Right ventricle myocardium superior (tissue), 1 donor: ENCODE measurements around the gene DCAF7. TPM values are rescaled to one million over a fixed set of nuclear protein-coding genes. Genes with fewer than 3 reads are reported as not detected.
A peak's percentile ranks its signal among the peaks of the same experiment; 100 is the strongest.

ENCODE experiments used
- ATAC-seq: fragments of 200-7000 bp; cut with Tn5 transposase; one replicate; pipeline ENCODE4 v1.9.1; 2020; ENCODE audit warnings: mild to moderate bottlenecking; ENCODE audit not compliant: poor library complexity
- DNase-seq: peaks from one replicate; pipeline ENCODE4 v3.0.0-alpha.2; 2020
- intact Hi-C: fragments of 100-400 bp; cut with DNase I; formaldehyde crosslinking; loops from one replicate; pipeline ENCODE4 v1.11.2; 2022
- total RNA-seq: library from RNA; stranded (reverse); fragmentation: NEBNext Ultra II Directional; extraction: Animal tissue kit (Norgen Biotek cat#: 25700); gene quantifications from one replicate; pipeline ENCODE4 v1.2.1, GENCODE V29; 2021
- donor health status: DM: no; HTN: yes; CAD: no; lungs with severe emphysema.

Gene DCAF7
- total RNA-seq, 1 donor from 2014 or later = 35.5 TPM

- intact Hi-C loops = no loop called here
- DNase-seq = no peak
- no peak for ATAC-seq
These were observed 14.3 kb downstream of the DCAF7 start for GRCh38 chr17:63564562-63564961.

- intact Hi-C loops = no loop called here
- ATAC-seq = no peak
These were observed 17.0 kb downstream of the DCAF7 start for GRCh38 chr17:63567229-63567628.

DNA sequence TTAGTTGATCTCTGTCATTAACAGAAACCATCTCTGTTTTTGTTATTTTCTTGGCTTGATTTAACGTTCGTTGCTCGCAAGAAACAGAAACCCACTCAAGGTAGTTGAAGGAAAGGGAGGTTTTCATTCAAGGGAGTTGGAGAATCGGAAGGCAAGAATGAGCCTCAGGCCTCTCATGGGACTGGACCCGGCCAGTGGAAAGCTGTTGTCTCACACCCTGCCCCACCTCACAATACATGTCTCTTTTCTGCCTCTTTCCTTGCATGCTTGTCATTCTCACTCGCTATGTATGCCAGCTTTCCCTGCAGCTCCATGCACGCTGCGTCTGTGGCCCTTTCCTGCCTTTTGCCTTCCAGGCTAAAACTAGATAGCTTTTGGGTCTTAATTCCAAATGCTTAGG lies 18.3 kb downstream of the DCAF7 start:
- DNase-seq (no peak), ATAC-seq (no peak)
- intact Hi-C loops = no loop called here

More at GRCh38 chr17:63567229-63567628, 17.0 kb downstream of the DCAF7 start:
- DNase-seq = no peak

- DNase-seq (no peak), ATAC-seq (no peak)
These were observed 21.5 kb downstream of the DCAF7 start for GRCh38 chr17:63571632-63572310.

DNA sequence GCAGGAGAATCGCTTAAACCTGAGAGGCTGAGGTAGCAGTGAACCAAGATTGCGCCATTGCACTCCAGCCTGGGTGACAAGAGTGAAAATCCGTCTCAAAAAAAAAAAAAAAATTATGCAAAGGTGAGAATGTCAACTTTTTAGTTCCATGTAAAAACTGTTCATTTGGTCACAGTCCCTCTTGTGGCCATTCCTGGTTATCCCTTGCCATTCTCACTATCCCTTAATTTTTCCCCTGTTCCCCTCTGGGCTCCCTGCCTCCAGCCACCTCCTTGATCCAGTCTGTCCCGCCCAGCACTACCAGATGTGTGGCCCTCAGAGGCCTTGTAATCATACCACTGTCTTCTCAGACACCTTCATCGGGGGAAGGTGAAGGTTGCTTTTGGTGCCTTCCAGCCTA lies 23.4 kb downstream of the DCAF7 start:
- intact Hi-C loops = no loop called here
- DNase-seq (no peak), ATAC-seq (no peak)

More at GRCh38 chr17:63571632-63572310, 21.5 kb downstream of the DCAF7 start:
- intact Hi-C loops = no loop called here

DNA sequence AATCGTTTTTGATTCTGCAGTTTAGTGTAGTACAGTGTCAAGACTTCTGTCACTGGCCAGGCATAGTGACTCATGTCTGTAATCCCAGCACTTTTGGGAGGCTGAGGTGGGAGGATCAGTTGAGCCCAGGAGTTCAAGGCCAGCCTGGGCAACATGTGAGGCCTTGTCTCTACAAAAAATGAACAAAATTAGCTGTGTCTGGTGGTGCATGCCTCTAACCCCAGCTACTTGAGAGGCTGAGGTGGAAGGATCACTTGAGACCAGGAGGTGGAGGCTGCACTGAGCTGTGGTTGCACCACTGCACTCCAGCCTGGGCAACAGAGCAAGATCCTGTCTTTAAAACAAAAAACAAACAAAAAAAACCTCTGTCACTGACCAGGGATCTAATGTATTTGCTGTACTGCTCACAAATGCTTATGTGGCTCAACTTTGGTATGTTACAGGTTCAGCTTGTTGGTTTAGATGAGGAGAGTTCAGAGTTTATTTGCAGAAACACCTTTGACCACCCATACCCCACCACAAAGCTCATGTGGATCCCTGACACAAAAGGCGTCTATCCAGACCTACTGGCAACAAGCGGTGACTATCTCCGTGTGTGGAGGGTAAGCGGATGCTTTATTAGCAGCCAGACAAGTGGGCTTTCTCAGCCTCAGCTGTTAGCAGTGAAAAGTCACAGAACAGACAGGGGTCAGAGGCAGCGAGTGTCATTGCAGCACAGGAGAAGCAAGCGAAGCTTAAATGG lies 27.9 kb downstream of the DCAF7 start:
- intact Hi-C loops = no loop called here
- ATAC-seq (no peak), DNase-seq (no peak)

- ATAC-seq (no peak), DNase-seq (no peak)
- intact Hi-C loops = no loop called here
These were observed 28.5 kb downstream of the DCAF7 start for GRCh38 chr17:63578769-63579111.

- intact Hi-C loops = no loop called here
- no peak for DNase-seq
- no peak for ATAC-seq
These were observed 29.4 kb downstream of the DCAF7 start for GRCh38 chr17:63579633-63580032.

- DNase-seq = no peak
- intact Hi-C loops = no loop called here
- ATAC-seq = no peak
These were observed 37.5 kb downstream of the DCAF7 start for GRCh38 chr17:63587770-63588169.

- intact Hi-C loops = no loop called here
- no peak for DNase-seq
- no peak for ATAC-seq
These were observed 38.5 kb downstream of the DCAF7 start for GRCh38 chr17:63588797-63589196.

DNA sequence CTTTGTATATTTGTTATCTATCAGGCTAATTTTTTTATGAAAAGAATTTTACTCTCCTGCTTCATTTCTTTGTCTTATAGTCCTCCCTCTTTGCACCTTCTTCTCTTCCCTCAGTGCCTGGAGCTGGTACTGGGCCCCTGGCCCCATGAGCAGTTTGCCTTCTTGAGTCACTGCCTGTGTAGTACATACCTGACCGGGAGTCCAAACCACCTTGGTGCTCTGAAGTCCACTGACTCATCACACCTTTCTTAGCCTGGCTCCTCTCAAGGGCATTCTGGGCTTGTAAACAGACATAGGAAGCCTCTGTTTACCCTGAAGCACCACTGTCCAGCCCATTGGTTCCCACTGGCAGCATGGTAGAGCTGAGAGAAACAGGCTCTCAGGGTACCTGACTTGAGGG lies 39.4 kb downstream of the DCAF7 start:
- ATAC-seq (no peak), DNase-seq (no peak)
- intact Hi-C loops = no loop called here

- intact Hi-C loops = no loop called here
- ATAC-seq = no peak
- no peak for DNase-seq
These were observed 42.5 kb downstream of the DCAF7 start for GRCh38 chr17:63592797-63593196.

- intact Hi-C loops = no loop called here
- no peak for DNase-seq
These were observed 44.9 kb downstream of the DCAF7 start for GRCh38 chr17:63595132-63595531.

DNA sequence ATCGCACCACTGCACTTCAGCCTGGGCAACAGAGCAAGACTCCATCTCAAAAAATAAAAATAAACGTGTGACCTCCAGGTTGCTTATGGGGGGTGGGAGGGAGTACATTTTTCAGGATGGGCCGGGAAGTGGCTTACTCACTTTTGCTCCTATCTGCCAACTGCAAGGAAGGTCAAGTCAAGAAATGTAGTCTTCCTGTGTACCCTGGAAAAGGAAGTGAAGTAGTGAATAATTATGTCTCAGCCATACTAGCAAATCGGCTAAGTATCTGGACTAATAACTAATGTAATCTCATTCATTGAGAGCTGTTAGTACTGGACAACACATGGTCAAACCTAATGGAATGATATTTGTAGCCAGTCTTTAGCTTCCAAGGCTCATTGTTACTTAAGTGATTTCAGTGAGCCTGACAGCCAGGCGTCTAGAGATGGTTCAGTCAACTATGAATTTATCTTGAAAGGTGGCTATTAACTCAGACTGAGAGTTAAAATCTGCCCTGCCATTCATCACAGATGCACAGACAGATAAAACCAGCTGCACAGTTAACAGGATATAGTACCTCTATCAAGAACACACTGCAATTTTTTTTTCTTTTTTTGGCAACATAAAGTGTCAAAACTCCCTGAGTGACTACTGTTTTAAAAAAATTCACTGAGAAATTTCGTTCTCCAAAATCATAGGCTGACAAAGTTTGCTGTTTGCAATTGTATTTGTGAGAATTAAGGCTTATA lies 46.7 kb downstream of the DCAF7 start:
- ATAC-seq (no peak), DNase-seq (no peak)
- intact Hi-C loops = no loop called here

More at GRCh38 chr17:63595132-63595531, 44.9 kb downstream of the DCAF7 start:
- no peak for ATAC-seq

DNA sequence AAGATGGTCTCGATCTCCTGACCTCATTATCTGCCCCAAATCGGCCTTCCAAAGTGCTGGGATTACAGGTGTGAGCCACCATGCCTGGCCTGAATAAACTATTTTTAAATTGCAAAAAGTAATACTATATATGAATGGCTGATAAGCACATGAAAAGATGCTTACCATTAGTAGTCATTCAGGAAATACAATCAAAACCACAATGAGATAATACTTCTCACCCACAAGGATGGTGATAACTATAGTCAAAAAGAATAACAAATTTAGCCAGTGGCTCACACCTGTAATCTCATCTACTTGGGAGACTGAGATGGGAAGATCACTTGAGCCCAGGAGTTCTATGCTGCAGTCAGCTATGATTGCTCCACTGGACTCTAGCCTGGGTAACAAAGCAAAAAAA lies 48.0 kb downstream of the DCAF7 start:
- ATAC-seq (no peak), DNase-seq (no peak)
- intact Hi-C loops = no loop called here

DNA sequence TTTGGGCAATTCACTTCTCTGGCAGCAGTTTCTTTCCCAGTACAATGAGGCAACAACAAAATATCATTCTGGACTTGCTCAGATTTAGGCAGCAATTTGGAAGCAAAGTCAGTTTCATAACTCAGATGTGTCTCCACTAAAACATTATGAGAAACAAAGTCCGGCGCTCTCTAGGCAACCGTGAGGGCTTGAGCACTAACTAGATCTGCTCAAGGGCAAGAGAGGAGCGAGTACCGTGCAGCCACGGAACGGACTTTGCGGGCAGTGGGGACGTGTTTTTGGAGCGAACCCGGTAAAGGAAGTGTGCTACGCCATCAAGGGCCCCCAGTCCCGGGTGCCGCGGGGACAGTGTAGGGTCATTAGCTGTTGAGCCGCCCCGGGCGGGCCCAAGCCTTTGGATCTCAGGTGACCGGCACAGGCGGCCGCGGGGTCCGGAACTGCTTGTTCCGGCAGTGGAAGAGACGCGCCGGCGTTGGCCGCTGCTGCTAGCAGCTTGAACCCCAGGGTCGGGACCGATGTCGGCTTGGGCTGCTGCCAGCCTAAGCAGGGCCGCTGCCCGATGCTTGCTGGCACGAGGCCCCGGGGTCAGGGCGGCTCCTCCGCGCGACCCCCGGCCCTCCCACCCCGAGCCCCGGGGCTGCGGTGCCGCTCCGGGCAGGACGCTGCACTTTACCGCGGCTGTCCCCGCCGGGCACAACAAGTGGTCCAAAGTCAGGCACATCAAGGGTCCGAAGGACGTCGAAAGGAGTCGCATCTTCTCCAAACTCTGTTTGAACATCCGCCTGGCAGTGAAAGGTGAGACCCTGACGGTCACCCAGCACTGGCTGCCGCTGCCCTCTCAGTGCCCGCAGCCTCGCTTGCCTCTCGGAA lies 50.5 kb downstream of the DCAF7 start, which contains the start of gene TACO1:
TSS of gene TACO1 (plus strand) at position 327 of the 870 bp plus-strand sequence. CDS start at position 516, 189 bp downstream.
- intact Hi-C loops = no loop called here
- ATAC-seq (peak; percentile 98), DNase-seq (peak; percentile 86)

DNA sequence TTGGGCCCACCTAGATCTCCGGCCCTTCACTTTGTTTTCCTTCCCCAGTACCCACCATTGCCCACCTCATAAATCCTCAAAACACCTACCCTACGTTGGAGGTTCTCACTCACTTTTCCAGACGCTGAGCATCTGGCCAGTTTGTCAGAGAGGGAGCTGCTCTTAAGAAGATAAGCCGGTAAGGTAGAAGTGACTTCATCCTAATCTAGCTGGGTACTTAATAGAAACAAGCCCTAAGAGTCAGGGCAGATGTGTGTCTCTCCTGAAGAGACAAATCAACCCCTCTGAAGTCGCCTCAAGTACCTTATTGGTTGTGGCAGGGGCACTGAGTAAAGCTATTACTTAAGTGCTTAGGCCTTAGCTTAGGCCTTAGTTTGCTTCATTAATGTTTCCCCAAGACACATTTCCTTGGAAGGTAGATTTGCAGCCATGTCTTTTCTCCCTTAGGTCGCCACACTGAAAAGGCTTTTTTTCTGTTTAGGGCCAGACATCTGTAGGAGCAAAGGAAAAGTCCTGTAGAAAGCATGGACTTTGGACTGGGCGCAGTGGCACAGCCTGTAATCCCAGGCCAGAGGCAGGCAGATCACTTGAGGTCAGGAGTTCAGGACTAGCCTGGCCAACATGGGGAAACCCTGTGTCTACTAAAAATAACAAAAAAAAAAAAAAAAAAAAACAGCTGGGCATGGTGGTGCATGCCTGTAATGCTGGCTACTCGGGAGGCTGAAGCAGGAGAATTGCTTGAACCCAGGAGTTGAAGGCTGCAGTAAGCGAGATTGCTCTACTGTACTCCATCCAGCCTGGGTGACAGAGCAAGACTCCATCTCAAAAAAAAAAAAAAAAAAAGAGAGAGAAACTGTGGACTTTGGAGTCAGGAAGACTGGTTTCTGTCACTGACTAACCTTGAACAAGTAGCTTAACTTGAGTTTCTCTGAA lies 51.4 kb downstream of the DCAF7 start:
- intact Hi-C loops = no loop called here
- DNase-seq = no peak
- peak; percentile 18 for ATAC-seq
